B cell (primary cell): ENCODE data around the gene L3MBTL3. TPM values are rescaled to one million over a fixed set of nuclear protein-coding genes. Genes with fewer than 3 reads are reported as not detected.

Source experiments
- ATAC-seq: fragments of 200-7000 bp; cut with Tn5 transposase; one replicate; pipeline ENCODE4 v1.10.0; 2021; ENCODE audit warnings: low read depth, mild to moderate bottlenecking, moderate number of reproducible peaks, moderate library complexity
- CTCF ChIA-PET: fragments of 350-600 bp; sonication (Branson Sonifier 250); formaldehyde crosslinking; loops from one replicate; lab custom pipeline; 2021; ENCODE audit warnings: antibody characterized with exemption, inconsistent platforms; lab: Charles Lee
- POLR2A ChIA-PET: fragments of 350-600 bp; sonication (Branson Sonifier 250); formaldehyde crosslinking; loops from one replicate; lab custom pipeline; 2021; ENCODE audit warnings: antibody characterized with exemption; lab: Charles Lee
- DNase-seq: peaks from one replicate; pipeline ENCODE4 v3.0.0; 2013
- H2AFZ ChIP-seq: 2 replicates; pipeline ENCODE4 v1.6.1; 2012; ENCODE audit warnings: mild to moderate bottlenecking, low read depth, low read length; ENCODE audit not compliant: insufficient read depth, poor library complexity, severe bottlenecking
- H3K27ac ChIP-seq, 2 donors: 1 replicate in 1 of 2; 2 replicates in 1 of 2; pipeline ENCODE4 v1.5.1; 2012 to 2013; ENCODE audit warnings: low read length in 2 of 2, mild to moderate bottlenecking in 2 of 2, moderate library complexity in 1 of 2
- H3K27me3 ChIP-seq, 4 experiments: fragments of 200-600 bp in 1 of 4; sonication (generic) in 1 of 4; replicated peaks in 1 of 4; 1 replicate in 2 of 4; 2 replicates in 2 of 4; pipeline versions ENCODE4 v1.6.1 to v1.7.0; 2013 to 2016; ENCODE audit warnings: low read length in 3 of 4, mild to moderate bottlenecking in 2 of 4, mixed read lengths in 1 of 4, moderate library complexity in 1 of 4; ENCODE audit not compliant: insufficient read depth in 4 of 4, control insufficient read depth in 3 of 4; ENCODE audit errors: control extremely low read depth in 1 of 4
- H3K36me3 ChIP-seq, 2 experiments: replicated peaks in 1 of 2; 1 replicate in 1 of 2; 2 replicates in 1 of 2; pipeline versions ENCODE4 v1.6.1 to v1.7.1; 2013; ENCODE audit warnings: low read length in 1 of 2; ENCODE audit not compliant: insufficient read depth in 2 of 2, control insufficient read depth in 1 of 2; ENCODE audit errors: control extremely low read depth in 1 of 2, extremely low read depth in 1 of 2
- H3K4me1 ChIP-seq, 2 donors: fragments of 200-600 bp in 1 of 2; sonication (generic) in 1 of 2; 1 replicate in 1 of 2; 2 replicates in 1 of 2; pipeline versions ENCODE4 v1.5.1 to v1.6.1; 2013 to 2017; ENCODE audit warnings: low read length in 2 of 2; ENCODE audit not compliant: control insufficient read depth in 2 of 2, insufficient read depth in 2 of 2
- H3K4me2 ChIP-seq: replicated peaks from 2 replicates; pipeline ENCODE3; 2012; ENCODE audit warnings: mild to moderate bottlenecking, low read depth, low read length; ENCODE audit not compliant: poor library complexity, severe bottlenecking
- H3K4me3 ChIP-seq, 5 experiments: fragments of 200-600 bp in 1 of 5; sonication (generic) in 1 of 5; 1 replicate in 3 of 5; 2 replicates in 2 of 5; pipeline versions ENCODE4 v1.5.1 to v1.7.0; 2011 to 2016; ENCODE audit warnings: low read length in 4 of 5, mild to moderate bottlenecking in 4 of 5, low read depth in 2 of 5, control low read depth in 1 of 5, moderate library complexity in 1 of 5; ENCODE audit not compliant: insufficient read depth in 1 of 5; ENCODE audit errors: control extremely low read depth in 1 of 5, extremely low read depth in 1 of 5
- H3K79me2 ChIP-seq: fragments of 200-600 bp; sonication (generic); one replicate; pipeline ENCODE4 v1.6.0; 2016; ENCODE audit warnings: low read length; ENCODE audit not compliant: control insufficient read depth, insufficient read depth
- H3K9ac ChIP-seq: fragments of 200-600 bp; sonication (generic); 2 replicates; pipeline ENCODE4 v1.6.1; 2017; ENCODE audit warnings: mild to moderate bottlenecking, low read length, moderate library complexity
- H3K9me3 ChIP-seq, 3 donors: one replicate each; pipeline versions ENCODE4 v1.6.1 to v1.7.1; 2013; ENCODE audit warnings: low read length in 2 of 3; ENCODE audit not compliant: control insufficient read depth in 2 of 3, insufficient read depth in 1 of 3; ENCODE audit errors: control extremely low read depth in 1 of 3
- H4K20me1 ChIP-seq: 2 replicates; pipeline ENCODE4 v1.6.0; 2012; ENCODE audit warnings: mild to moderate bottlenecking, low read length; ENCODE audit not compliant: insufficient read depth, control insufficient read depth, poor library complexity, severe bottlenecking
- H3K27ac Mint-ChIP-seq: one replicate; pipeline ENCODE4 v1.8.0; 2021; ENCODE audit warnings: mixed read lengths
- H3K27me3 Mint-ChIP-seq: one replicate; pipeline ENCODE4 v1.8.0; 2021; ENCODE audit warnings: mixed read lengths
- H3K4me1 Mint-ChIP-seq: one replicate; pipeline ENCODE4 v1.8.0; 2021; ENCODE audit warnings: mixed read lengths
- H3K4me3 Mint-ChIP-seq: one replicate; pipeline ENCODE4 v1.8.0; 2021; ENCODE audit warnings: mixed read lengths
- H3K9me3 Mint-ChIP-seq: one replicate; pipeline ENCODE4 v1.8.0; 2022; ENCODE audit warnings: mixed read lengths; ENCODE audit not compliant: insufficient read depth
- CTCF ChIP-seq: fragments of 200-600 bp; IDR thresholded peaks from one replicate; pipeline ENCODE4 v1.8.0; 2022; ENCODE audit warnings: antibody characterized with exemption, mild to moderate bottlenecking
- EZH2 ChIP-seq: IDR thresholded peaks from 2 replicates; pipeline ENCODE4 v1.6.1; 2012; ENCODE audit warnings: borderline replicate concordance, low read depth, mild to moderate bottlenecking, moderate library complexity, low read length; ENCODE audit not compliant: insufficient read depth, poor library complexity, severe bottlenecking
- WGBS: methylation state at CpG from one replicate; pipeline ENCODE4 v1.1.5; 2013; ENCODE audit warnings: missing lambda C conversion rate; ENCODE audit not compliant: insufficient coverage; 5-methylcytosine and 5-hydroxymethylcytosine counted together
- intact Hi-C: fragments of 100-400 bp; cut with micrococcal nuclease; formaldehyde crosslinking; loops from one replicate; pipeline ENCODE4 v1.10.0; 2022
- polyA plus RNA-seq: library from polyadenylated mRNA; depleted of rRNA; stranded (reverse); fragments of >200 nt; gene quantifications from 2 replicates; pipeline ENCODE4 v1.2.3, GENCODE V29; 2012
- total RNA-seq, 2 donors: library from RNA; stranded (reverse); fragments of 120-200 nt in 1 of 2; gene quantifications; 1 replicate in 1 of 2; 2 replicates in 1 of 2; pipeline versions ENCODE4 v1.2.3 to v1.2.4, GENCODE V29; 2013 to 2022

L3MBTL3 gene
- total and polyA plus RNA-seq, 2 donors (not counting 1 experiment from before 2014, with no cell fraction given), result 28.0 to 46.4 TPM

DNA sequence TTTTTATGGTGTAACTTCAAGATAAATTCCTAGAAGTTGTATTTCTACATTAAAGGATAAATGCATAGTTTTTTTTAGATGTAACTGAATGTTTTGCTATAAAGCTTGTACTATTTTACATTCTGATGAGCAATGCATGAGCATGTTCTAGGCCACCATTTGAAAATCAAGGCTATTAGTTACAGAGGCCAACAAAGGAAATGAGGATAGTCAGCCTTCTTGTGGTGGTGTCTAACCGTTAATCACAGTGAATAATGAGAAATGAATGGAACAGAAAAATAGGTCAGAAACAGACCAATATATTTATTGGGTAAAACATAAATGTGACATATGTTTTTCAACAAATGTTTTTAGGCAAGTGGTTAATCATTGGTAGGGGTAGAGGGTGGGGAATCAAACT is 37.6 kb upstream of the L3MBTL3 start:
- no peaks in the 10 kb centered on the region for H3K36me3 ChIP-seq
- ChIA-PET CTCF (no interaction called here), POLR2A (no interaction called here)
- no peaks in the 10 kb centered on the region for H4K20me1 ChIP-seq
- ATAC-seq (no peak), DNase-seq (no peak)
- no peaks in the 10 kb centered on the region for H3K79me2 ChIP-seq
- H3K27ac ChIP-seq, result no peak overlapping the region
- H3K4me2 ChIP-seq, result no peak overlapping the region
- H3K4me1 Mint-ChIP-seq, result no peaks in the 10 kb centered on the region
- H3K9me3 Mint-ChIP-seq, result peaks cover 12% of the 10 kb centered on the region
- H3K9me3 ChIP-seq, result peaks cover 0 to 11% (median 10%) of the 10 kb centered on the region in 3 donors
- H3K4me3 ChIP-seq, result no peak overlapping the region
- H2AFZ ChIP-seq, result no peak overlapping the region
- H3K27me3 ChIP-seq, result no peaks in the 10 kb centered on the region
- H3K27me3 Mint-ChIP-seq, result peaks cover 11% of the 10 kb centered on the region
- intact Hi-C loops, result no loop called here
- no peak overlapping the region for H3K27ac Mint-ChIP-seq
- H3K4me3 Mint-ChIP-seq, result no peak overlapping the region
- WGBS, result 100% methylated on average over 1 of the region's 1 CpG
- H3K4me1 ChIP-seq, result no peaks in the 10 kb centered on the region
- no peak overlapping the region for H3K9ac ChIP-seq
- TF ChIP-seq CTCF (no peak), EZH2 (no peak)

GRCh38 chr6:129981598-129981997 is 36.8 kb upstream of the L3MBTL3 start:
- H3K4me2 ChIP-seq, result no peak overlapping the region
- POLR2A ChIA-PET, result no interaction called here
- no peak overlapping the region for H2AFZ ChIP-seq
- H3K79me2 ChIP-seq, result no peaks in the 10 kb centered on the region
- CTCF ChIA-PET, result interaction anchor here (0.7 to 1.9 kb wide), 3 partner anchors 112 to 384 kb away, joined by 3 to 8 read pairs (median 3); no protein-coding TSS in a partner anchor
- no peak for ATAC-seq
- no peaks in the 10 kb centered on the region for H3K4me1 ChIP-seq
- no peaks in the 10 kb centered on the region for H3K27me3 ChIP-seq
- H4K20me1 ChIP-seq, result no peaks in the 10 kb centered on the region
- TF ChIP-seq CTCF, result no peak
- no peak for TF ChIP-seq EZH2
- H3K9me3 ChIP-seq, result peaks cover 0 to 11% (median 10%) of the 10 kb centered on the region in 3 donors
- no peak for DNase-seq
- Mint-ChIP-seq H3K4me3 (no peak overlapping the region), H3K27ac (no peak overlapping the region), H3K27me3 (peaks cover 11% of the 10 kb centered on the region), H3K4me1 (no peaks in the 10 kb centered on the region), H3K9me3 (peaks cover 12% of the 10 kb centered on the region)
- H3K4me3 ChIP-seq, result no peak overlapping the region
- intact Hi-C loops, result no loop called here
- H3K9ac ChIP-seq, result no peak overlapping the region
- no CpG with 5 or more reads among the region's 2 CpGs for WGBS
- no peak overlapping the region for H3K27ac ChIP-seq
- H3K36me3 ChIP-seq, result no peaks in the 10 kb centered on the region
